HG03280 (cell line): ENCODE results near the gene ANKRD13A.
"Not testable (repeated sequence)": the region's sequence is repeated elsewhere in the genome, so short reads cannot be mapped to it uniquely, and the experiment has no call there.

Source experiments
- ATAC-seq: cut with Tn5 transposase; IDR thresholded peaks from one replicate; pipeline ENCODE4 v1.9.1; 2021; ENCODE audit warnings: mild to moderate bottlenecking, moderate library complexity; ENCODE audit not compliant: unreplicated experiment

Gene ANKRD13A

GRCh38 chr12:110077800-110078199 is 78.6 kb downstream of the ANKRD13A start:
- ATAC-seq: no peak

DNA sequence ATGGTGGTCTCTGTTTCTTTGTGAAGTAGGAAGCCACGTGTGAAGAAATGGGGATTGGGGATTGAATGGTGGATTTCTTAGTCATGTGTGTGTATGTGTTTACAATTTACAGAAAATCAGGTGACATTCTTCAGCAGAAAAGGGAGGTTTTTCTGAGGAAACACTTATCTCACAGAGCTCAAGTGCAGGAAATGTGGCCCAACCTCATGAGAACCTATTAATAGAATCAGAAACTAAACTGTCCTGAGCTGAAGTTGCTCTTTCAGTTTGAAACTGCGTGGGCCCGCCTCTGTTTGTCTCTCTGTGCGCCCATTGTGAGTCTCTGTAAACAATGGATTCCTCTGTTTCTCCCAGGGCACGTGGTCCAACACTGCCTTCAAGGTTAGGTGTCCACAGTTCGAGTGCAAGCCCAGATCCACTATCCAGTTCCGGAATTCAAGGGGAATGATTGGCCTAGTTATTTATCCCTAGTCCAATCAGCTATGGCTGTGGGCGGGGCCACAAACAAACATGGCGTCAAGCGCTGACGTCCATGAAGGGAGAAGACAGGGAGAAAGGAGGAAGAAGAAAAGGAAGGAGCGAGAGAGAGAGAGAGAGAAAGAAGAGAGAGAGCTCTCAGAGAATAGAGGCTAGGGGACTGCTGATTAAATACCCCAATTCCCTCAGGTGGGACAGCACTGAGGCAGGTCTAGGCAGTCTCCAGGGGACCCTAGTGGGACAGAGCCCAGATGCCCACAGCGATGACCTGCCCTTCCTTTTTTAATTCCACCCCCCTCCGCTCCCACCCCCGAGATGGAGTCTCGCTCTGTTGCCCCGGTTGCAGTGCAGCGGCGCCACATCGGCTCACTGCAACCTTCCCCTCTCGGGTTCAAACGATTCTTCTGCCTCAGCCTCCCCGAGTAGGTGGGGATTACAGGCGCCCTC is 80.5 kb downstream of the ANKRD13A start:
- ATAC-seq: peak; percentile 82

DNA sequence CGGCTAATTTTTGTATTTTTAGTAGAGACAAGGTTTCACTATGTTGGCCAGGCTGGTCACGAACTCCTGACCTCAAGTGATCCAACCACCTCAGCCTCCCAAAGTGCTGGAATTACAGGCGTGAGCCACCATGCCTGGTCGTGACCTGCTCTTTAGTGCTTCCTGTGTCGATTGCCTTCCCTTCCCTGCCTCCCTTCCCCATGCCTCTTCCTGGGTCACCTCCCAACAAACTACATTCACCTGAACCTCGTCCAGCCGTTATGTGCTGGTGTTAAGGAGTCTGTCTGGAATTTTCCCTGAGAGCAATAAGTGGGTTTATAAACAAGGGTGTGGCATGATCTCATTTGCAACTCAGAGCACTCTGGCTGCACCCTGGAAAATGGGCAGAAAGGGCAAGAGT is 81.2 kb downstream of the ANKRD13A start:
- no peak for ATAC-seq

DNA sequence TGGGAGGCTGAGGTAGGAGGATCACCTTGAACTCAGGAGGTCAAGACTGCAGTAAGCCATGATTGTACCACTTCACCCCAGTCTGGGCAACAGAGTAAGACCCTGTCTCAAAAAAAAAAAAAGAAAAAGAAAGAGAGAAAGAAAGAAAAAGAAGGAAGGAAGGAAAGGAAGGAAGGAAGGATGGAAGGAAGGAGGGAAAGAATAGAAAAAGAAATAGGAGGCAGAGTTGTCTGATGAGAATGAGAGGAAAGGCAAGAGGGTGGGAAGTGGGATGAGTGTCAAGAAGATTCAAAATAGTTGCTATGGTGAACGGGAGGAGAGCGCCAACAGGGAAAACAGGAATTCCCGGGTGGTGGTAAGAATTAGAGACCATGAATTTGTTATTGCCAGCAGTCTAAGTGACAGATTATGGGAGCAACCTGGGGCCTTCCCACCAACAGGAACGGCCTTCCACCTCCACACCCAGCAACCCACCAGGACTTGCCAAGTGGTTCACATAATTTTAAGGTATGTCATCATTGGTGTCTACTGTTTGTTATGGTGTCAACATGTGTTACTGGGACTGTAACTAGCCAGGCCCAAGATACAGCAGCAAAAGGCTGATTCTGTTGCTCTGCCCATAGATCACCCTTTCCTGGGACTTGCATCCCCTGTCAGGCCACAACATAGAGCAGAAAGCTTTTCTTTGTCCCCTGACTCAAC is 85.2 kb downstream of the ANKRD13A start:
- ATAC-seq: no peak

GRCh38 chr12:110088216-110088615 is 89.0 kb downstream of the ANKRD13A start:
- ATAC-seq: not testable (repeated sequence)

DNA sequence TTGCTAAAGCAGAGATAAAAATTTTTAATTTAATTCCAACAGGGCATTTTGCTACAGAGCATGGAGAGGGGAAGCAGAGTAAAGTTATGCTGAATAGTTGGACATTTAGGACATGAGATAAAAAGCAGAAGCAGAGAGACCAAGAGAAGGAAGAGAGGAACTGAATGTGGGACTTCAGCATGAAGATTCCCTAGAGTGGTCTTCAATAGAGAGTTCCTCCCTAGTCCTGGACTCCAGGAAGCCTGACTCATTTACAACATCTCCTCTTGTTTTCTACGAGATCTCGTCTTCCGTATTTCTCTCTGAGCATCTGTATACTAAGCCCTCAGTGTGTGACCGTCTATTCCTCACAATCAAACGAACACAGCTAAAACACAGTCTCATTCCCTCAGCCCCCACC is 89.7 kb downstream of the ANKRD13A start:
- no peak for ATAC-seq
